GM23338 (cell line): Measurements from ENCODE around the gene ESYT1. TPM values are rescaled to one million over a fixed set of nuclear protein-coding genes. Genes with fewer than 3 reads are reported as not detected.

ENCODE experiments used
- ATAC-seq: fragments of 200-7000 bp; cut with Tn5 transposase; 3 replicates; pipeline ENCODE4 v1.9.1; 2020
- DNase-seq: peaks from one replicate; pipeline ENCODE4 v3.0.0-alpha.2; 2015; ENCODE audit warnings: low spot score
- H2AFZ ChIP-seq: fragments of 200-600 bp; sonication (generic); 2 replicates; pipeline ENCODE4 v1.8.0; 2016; ENCODE audit warnings: antibody characterized with exemption, mild to moderate bottlenecking, moderate library complexity
- H3F3A ChIP-seq: fragments of 200-600 bp; sonication (generic); replicated peaks from 2 replicates; pipeline ENCODE4 v1.8.0; 2017; ENCODE audit warnings: antibody characterized with exemption, mixed run types, low read depth
- H3K27ac ChIP-seq: fragments of 200-600 bp; sonication (generic); 2 replicates; pipeline ENCODE4 v1.6.1; 2016; ENCODE audit warnings: low read depth
- H3K27me3 ChIP-seq: fragments of 200-600 bp; sonication (generic); 2 replicates; pipeline ENCODE4 v1.8.0; 2016; ENCODE audit warnings: mild to moderate bottlenecking, mixed run types, moderate library complexity; ENCODE audit not compliant: insufficient read depth
- H3K36me3 ChIP-seq: fragments of 200-600 bp; sonication (generic); 2 replicates; pipeline ENCODE4 v1.8.0; 2016; ENCODE audit warnings: mild to moderate bottlenecking; ENCODE audit not compliant: insufficient read depth
- H3K4me1 ChIP-seq: fragments of 200-600 bp; sonication (generic); 2 replicates; pipeline ENCODE4 v1.8.0; 2016; ENCODE audit warnings: mild to moderate bottlenecking, moderate library complexity; ENCODE audit not compliant: insufficient read depth
- H3K4me2 ChIP-seq: fragments of 200-600 bp; sonication (generic); 2 replicates; pipeline ENCODE4 v1.7.1; 2017; ENCODE audit warnings: mixed run types
- H3K4me3 ChIP-seq: fragments of 200-600 bp; sonication (generic); 2 replicates; pipeline ENCODE4 v1.6.1; 2016; ENCODE audit warnings: mixed run types
- H3K79me2 ChIP-seq: fragments of 200-600 bp; sonication (generic); replicated peaks from 2 replicates; pipeline ENCODE4 v1.8.0; 2017; ENCODE audit warnings: mild to moderate bottlenecking; ENCODE audit not compliant: insufficient read depth
- H3K9me2 ChIP-seq: fragments of 200-600 bp; sonication (generic); 2 replicates; pipeline ENCODE4 v1.8.0; 2017; ENCODE audit not compliant: insufficient read depth
- H4K20me1 ChIP-seq: fragments of 200-600 bp; sonication (generic); replicated peaks from 2 replicates; pipeline ENCODE4 v1.8.0; 2017; ENCODE audit warnings: mild to moderate bottlenecking; ENCODE audit not compliant: insufficient read depth
- H3K27ac Mint-ChIP-seq: 2 replicates; pipeline ENCODE4 v1.8.0; 2020; ENCODE audit warnings: inconsistent platforms, mild to moderate bottlenecking, moderate library complexity, mixed read lengths
- H3K27me3 Mint-ChIP-seq: 3 replicates; pipeline ENCODE4 v1.8.0; 2022; ENCODE audit warnings: low read depth, mild to moderate bottlenecking, moderate library complexity, mixed read lengths, inconsistent platforms; ENCODE audit not compliant: insufficient read depth, poor library complexity
- H3K36me3 Mint-ChIP-seq: 3 replicates; pipeline ENCODE4 v1.8.0; 2021; ENCODE audit warnings: low read depth, mild to moderate bottlenecking, inconsistent platforms, moderate library complexity, mixed read lengths
- H3K4me1 Mint-ChIP-seq: 3 replicates; pipeline ENCODE4 v1.8.0; 2020; ENCODE audit warnings: mild to moderate bottlenecking, inconsistent platforms, mixed read lengths
- H3K4me3 Mint-ChIP-seq: 3 replicates; pipeline ENCODE4 v1.8.0; 2021; ENCODE audit warnings: moderate library complexity, mild to moderate bottlenecking, inconsistent platforms, mixed read lengths
- H3K9me3 Mint-ChIP-seq: 3 replicates; pipeline ENCODE4 v1.8.0; 2020; ENCODE audit warnings: moderate library complexity, mild to moderate bottlenecking, inconsistent platforms, mixed read lengths
- CREB1 ChIP-seq: fragments of 250-450 bp; sonication (Bioruptor Pico); IDR thresholded peaks from 2 replicates; pipeline ENCODE4 v1.5.0; 2020; ENCODE audit warnings: low read depth, mild to moderate bottlenecking, moderate library complexity
- JUNB ChIP-seq: IDR thresholded peaks from one replicate; pipeline ENCODE4 v1.6.1; 2016; ENCODE audit warnings: antibody characterized with exemption; ENCODE audit not compliant: unreplicated experiment
- NANOG ChIP-seq: IDR thresholded peaks from 2 replicates; pipeline ENCODE4 v1.6.1; 2016; ENCODE audit warnings: antibody characterized with exemption, borderline replicate concordance
- REST ChIP-seq: IDR thresholded peaks from one replicate; pipeline ENCODE4 v1.6.1; 2018; ENCODE audit warnings: antibody characterized with exemption; ENCODE audit not compliant: unreplicated experiment
- ZNF331 ChIP-seq: fragments of 250-450 bp; sonication (Bioruptor Pico); IDR thresholded peaks from 2 replicates; pipeline ENCODE4 v1.5.0; 2020; ENCODE audit warnings: low read depth, mild to moderate bottlenecking, moderate library complexity
- ZNF462 ChIP-seq: fragments of 250-450 bp; sonication (Bioruptor Pico); IDR thresholded peaks from 2 replicates; pipeline ENCODE4 v1.5.0; 2020; ENCODE audit warnings: mild to moderate bottlenecking, moderate library complexity
- polyA plus RNA-seq: library from polyadenylated mRNA; unstranded; fragments of >200 nt; fragmentation: Nextera tagmentation; extraction: Ambion mirVana; gene quantifications from 2 replicates; pipeline ENCODE4 v1.2.1, GENCODE V29; 2016
- total RNA-seq: library from RNA; depleted of rRNA; stranded (reverse); fragments of >200 nt; shearing (Covaris generic); gene quantifications from 2 replicates; pipeline ENCODE4 v1.2.3, GENCODE V29; 2014

The ESYT1 gene
- total and polyA plus RNA-seq, 2 experiments from 2014 or later = 23.3 to 142 TPM

GRCh38 chr12:56097738-56098137, 30.3 kb upstream of the ESYT1 start (continued):
- TF ChIP-seq ZNF462 (no peak), NANOG (no peak), REST (no peak), CREB1 (CRISPR knock-in tag) (no peak), JUNB (no peak)

- DNase-seq = no peak
- no peaks in the 10 kb centered on the region for H3K9me2 ChIP-seq
- no peak overlapping the region for H3K27ac ChIP-seq
- no peak for ATAC-seq
- no peaks in the 10 kb centered on the region for H3K9me3 Mint-ChIP-seq
- no peak for TF ChIP-seq ZNF331
- H3K27me3 Mint-ChIP-seq = peaks cover 5% of the 10 kb centered on the region
- H3K4me3 ChIP-seq = no peak overlapping the region
- H3K4me2 ChIP-seq = no peak overlapping the region
- no peaks in the 10 kb centered on the region for H3K79me2 ChIP-seq
- H4K20me1 ChIP-seq = no peaks in the 10 kb centered on the region
- H3F3A ChIP-seq = peaks cover 25% of the 10 kb centered on the region
- no peak overlapping the region for H3K27ac Mint-ChIP-seq
- peaks cover 83% of the 10 kb centered on the region for H3K36me3 Mint-ChIP-seq
- H3K27me3 ChIP-seq = no peaks in the 10 kb centered on the region
- peaks cover 6% of the 10 kb centered on the region; the same call in 2 of the 3 replicates for H3K4me1 Mint-ChIP-seq
- H3K4me1 ChIP-seq = peaks cover 6% of the 10 kb centered on the region; the same call in 1 of the 2 replicates
- H3K4me3 Mint-ChIP-seq = no peak overlapping the region
- peaks cover 51% of the 10 kb centered on the region for H3K36me3 ChIP-seq
- H2AFZ ChIP-seq = no peak overlapping the region
Observed at GRCh38 chr12:56098592-56098991, 29.5 kb upstream of the ESYT1 start.
